ENCODE measurements around the gene AVPR2.

The AVPR2 gene

GRCh38 chrX:153869473-153870287 lies 34.8 kb upstream of the AVPR2 start:
- H3K27me3 Mint-ChIP-seq (ENCODE audit: low read depth, poor library complexity): peaks cover 8% of the 10 kb centered on the region
- peaks cover 60% of the 10 kb centered on the region for H3K9me3 Mint-ChIP-seq
- TF ChIP-seq, protein P1, sequence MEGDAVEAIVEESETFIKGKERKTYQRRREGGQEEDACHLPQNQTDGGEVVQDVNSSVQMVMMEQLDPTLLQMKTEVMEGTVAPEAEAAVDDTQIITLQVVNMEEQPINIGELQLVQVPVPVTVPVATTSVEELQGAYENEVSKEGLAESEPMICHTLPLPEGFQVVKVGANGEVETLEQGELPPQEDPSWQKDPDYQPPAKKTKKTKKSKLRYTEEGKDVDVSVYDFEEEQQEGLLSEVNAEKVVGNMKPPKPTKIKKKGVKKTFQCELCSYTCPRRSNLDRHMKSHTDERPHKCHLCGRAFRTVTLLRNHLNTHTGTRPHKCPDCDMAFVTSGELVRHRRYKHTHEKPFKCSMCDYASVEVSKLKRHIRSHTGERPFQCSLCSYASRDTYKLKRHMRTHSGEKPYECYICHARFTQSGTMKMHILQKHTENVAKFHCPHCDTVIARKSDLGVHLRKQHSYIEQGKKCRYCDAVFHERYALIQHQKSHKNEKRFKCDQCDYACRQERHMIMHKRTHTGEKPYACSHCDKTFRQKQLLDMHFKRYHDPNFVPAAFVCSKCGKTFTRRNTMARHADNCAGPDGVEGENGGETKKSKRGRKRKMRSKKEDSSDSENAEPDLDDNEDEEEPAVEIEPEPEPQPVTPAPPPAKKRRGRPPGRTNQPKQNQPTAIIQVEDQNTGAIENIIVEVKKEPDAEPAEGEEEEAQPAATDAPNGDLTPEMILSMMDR (IDR thresholded peaks at IDR 0.05): no peak
- H3K36me3 Mint-ChIP-seq (ENCODE audit: low read depth): peaks cover 11% of the 10 kb centered on the region
- DNase-seq: no peak
- H3K4me1 Mint-ChIP-seq: peaks cover 24% of the 10 kb centered on the region
- H3K27ac Mint-ChIP-seq: no peak overlapping the region
- H3K4me3 Mint-ChIP-seq: no peak overlapping the region

GRCh38 chrX:153870288-153870690 lies 34.2 kb upstream of the AVPR2 start:
- Mint-ChIP-seq H3K36me3 (ENCODE audit: low read depth) (peaks cover 11% of the 10 kb centered on the region), H3K9me3 (peaks cover 64% of the 10 kb centered on the region), H3K4me3 (no peak overlapping the region), H3K27ac (no peak overlapping the region), H3K27me3 (ENCODE audit: low read depth, poor library complexity) (peaks cover 8% of the 10 kb centered on the region), H3K4me1 (peaks cover 29% of the 10 kb centered on the region)
- TF ChIP-seq, protein P1 (IDR thresholded peaks at IDR 0.05): no peak
- DNase-seq: no peak

DNA sequence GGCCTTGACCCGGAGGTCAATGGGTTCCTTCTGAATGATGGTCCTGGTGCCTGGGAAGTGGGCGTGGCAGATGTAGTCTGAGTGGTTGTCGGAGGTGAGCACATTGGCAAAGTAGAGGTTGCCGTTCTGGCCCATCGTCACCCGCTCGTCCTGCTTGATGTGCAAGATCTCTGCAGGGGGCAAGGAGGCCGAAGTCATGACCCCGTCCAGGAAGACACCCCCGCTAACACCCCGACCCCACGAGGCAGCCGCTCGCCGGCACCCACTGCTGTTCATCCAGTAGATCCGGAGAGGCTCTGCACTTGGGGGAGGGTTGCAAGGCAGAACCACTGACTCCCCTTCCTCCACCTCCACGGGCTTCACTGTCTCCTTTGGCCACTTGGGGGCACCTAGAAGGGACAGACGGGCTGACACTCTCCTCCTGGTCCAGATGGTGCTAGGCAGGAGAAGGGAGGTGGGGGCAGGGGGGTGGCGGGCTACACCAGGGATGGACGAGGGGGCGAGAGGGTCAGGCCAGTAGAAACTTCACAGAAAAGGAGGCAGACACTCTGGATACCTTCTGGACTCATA lies 33.6 kb upstream of the AVPR2 start:
- peaks cover 29% of the 10 kb centered on the region for H3K4me1 Mint-ChIP-seq
- peaks cover 60% of the 10 kb centered on the region for H3K9me3 Mint-ChIP-seq
- no peak overlapping the region for H3K27ac Mint-ChIP-seq
- no peak overlapping the region for H3K4me3 Mint-ChIP-seq
- TF ChIP-seq, protein P1 (IDR thresholded peaks at IDR 0.05): no peak
- peaks cover 6% of the 10 kb centered on the region for H3K36me3 Mint-ChIP-seq (ENCODE audit: low read depth)
- no peak for DNase-seq
- H3K27me3 Mint-ChIP-seq (ENCODE audit: low read depth, poor library complexity): peaks cover 8% of the 10 kb centered on the region

GRCh38 chrX:153871451-153871850 lies 33.0 kb upstream of the AVPR2 start:
- H3K4me3 Mint-ChIP-seq: no peak overlapping the region
- TF ChIP-seq, protein P1 (IDR thresholded peaks at IDR 0.05): no peak
- DNase-seq: peak; percentile 49
- no peak overlapping the region for H3K27ac Mint-ChIP-seq
- H3K36me3 Mint-ChIP-seq (ENCODE audit: low read depth): peaks cover 4% of the 10 kb centered on the region
- peaks cover 8% of the 10 kb centered on the region for H3K27me3 Mint-ChIP-seq (ENCODE audit: low read depth, poor library complexity)
- peaks cover 34% of the 10 kb centered on the region for H3K4me1 Mint-ChIP-seq
- peaks cover 59% of the 10 kb centered on the region for H3K9me3 Mint-ChIP-seq

DNA sequence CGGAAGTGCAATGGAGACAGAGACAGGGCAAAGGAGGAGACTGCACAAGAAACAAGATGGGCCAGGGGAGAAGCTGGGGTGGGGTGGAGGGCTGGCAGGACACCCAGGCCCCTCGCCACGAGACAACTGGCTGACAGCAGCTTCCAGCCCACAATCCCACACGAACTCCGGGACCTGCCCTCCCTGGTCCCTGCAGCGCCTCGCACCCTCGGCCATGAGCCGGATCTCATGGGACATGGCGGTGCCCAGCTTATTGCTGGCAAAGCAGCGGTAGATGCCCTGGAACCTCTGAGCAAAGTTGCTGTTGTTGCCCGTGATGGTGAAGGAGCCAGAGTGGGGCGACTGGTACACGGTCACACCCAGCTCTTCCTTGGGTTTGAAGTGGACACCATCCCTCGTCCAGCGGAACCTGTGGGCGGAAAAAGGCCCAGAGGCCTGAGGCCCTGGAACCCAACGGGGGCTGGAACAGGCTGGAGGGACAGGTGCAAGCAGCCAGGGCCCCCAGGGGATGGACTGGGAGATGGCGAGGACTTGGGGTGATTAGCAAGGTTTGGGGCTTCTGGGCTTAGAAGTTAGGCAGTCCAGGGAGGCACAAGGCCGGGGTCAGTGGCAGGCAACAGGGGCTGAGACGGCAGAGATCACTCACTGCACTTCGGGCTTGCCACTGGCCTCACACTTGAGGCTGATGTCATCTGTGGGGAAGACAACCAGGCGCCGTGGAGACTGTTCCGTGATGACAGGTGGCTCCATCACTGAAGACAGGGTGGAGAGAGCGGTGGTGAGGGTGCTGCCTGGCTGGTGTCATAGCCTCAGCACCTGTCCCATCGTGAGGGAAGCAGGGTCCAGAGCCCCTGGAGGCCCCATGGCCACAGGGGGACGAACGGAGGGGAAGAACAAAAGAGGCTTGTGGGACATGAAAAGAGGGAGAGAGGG lies 32.3 kb upstream of the AVPR2 start:
- Mint-ChIP-seq H3K4me1 (peaks cover 36% of the 10 kb centered on the region), H3K27ac (no peak overlapping the region), H3K27me3 (ENCODE audit: low read depth, poor library complexity) (peaks cover 8% of the 10 kb centered on the region), H3K36me3 (ENCODE audit: low read depth) (peaks cover 4% of the 10 kb centered on the region), H3K4me3 (no peak overlapping the region), H3K9me3 (peaks cover 59% of the 10 kb centered on the region)
- no peak for DNase-seq
- TF ChIP-seq, protein P1 (IDR thresholded peaks at IDR 0.05): no peak

Measured in nephron progenitor cell (in vitro differentiated cells).